Upper lobe of left lung (tissue), 4 donors: ENCODE results near the gene PRKAR2B.

Source experiments
- EP300 ChIP-seq, 4 donors: sonication (generic); formaldehyde crosslinking; IDR thresholded peaks; one replicate each; pipeline ENCODE4 v1.5.1; 2017; ENCODE audit warnings: antibody characterized with exemption in 4 of 4, control low read depth in 2 of 4
- POLR2A ChIP-seq, 4 donors: fragments of 450-650 bp; IDR thresholded peaks; one replicate each; pipeline ENCODE4 v1.5.1; 2016 to 2017; ENCODE audit warnings: antibody characterized with exemption in 4 of 4, mild to moderate bottlenecking in 2 of 4
- TF ChIP-seq, protein P1 (sequence below), 6 experiments: fragments of 450-650 bp in 4 of 6; fragments of 200-600 bp in 2 of 6; sonication (generic) in 2 of 6; IDR thresholded peaks; one replicate each; pipeline ENCODE4 v1.5.1; 2016 to 2019; ENCODE audit warnings: antibody characterized with exemption in 6 of 6

DNA sequence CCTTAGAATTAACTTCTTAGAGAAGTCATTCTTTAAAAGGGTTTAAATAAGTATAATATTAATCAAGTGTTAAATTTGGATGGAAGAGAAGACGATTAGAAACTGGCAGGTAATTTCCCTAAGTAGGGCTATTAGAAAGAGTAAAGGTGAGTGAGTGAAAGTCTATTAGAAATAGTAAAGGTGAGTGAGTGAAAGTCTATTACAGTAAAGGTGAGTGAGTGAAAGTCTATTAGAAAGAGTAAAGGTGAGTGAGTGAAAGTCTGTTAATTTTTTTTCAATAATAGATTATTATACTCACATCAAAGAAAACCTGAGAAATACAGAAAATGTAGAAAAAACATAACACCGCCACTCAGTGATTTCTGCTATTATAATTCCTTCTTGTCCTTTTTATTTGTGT is 113.5 kb downstream of the PRKAR2B start:
- TF ChIP-seq, protein P1, sequence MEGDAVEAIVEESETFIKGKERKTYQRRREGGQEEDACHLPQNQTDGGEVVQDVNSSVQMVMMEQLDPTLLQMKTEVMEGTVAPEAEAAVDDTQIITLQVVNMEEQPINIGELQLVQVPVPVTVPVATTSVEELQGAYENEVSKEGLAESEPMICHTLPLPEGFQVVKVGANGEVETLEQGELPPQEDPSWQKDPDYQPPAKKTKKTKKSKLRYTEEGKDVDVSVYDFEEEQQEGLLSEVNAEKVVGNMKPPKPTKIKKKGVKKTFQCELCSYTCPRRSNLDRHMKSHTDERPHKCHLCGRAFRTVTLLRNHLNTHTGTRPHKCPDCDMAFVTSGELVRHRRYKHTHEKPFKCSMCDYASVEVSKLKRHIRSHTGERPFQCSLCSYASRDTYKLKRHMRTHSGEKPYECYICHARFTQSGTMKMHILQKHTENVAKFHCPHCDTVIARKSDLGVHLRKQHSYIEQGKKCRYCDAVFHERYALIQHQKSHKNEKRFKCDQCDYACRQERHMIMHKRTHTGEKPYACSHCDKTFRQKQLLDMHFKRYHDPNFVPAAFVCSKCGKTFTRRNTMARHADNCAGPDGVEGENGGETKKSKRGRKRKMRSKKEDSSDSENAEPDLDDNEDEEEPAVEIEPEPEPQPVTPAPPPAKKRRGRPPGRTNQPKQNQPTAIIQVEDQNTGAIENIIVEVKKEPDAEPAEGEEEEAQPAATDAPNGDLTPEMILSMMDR (IDR thresholded peaks at IDR 0.05), result no peak
- TF ChIP-seq POLR2A (IDR thresholded peaks at IDR 0.05), result no peak
- TF ChIP-seq EP300 (IDR thresholded peaks at IDR 0.05), result no peak
